Measurements from ENCODE around the gene CCDC61.

Gene CCDC61

DNA sequence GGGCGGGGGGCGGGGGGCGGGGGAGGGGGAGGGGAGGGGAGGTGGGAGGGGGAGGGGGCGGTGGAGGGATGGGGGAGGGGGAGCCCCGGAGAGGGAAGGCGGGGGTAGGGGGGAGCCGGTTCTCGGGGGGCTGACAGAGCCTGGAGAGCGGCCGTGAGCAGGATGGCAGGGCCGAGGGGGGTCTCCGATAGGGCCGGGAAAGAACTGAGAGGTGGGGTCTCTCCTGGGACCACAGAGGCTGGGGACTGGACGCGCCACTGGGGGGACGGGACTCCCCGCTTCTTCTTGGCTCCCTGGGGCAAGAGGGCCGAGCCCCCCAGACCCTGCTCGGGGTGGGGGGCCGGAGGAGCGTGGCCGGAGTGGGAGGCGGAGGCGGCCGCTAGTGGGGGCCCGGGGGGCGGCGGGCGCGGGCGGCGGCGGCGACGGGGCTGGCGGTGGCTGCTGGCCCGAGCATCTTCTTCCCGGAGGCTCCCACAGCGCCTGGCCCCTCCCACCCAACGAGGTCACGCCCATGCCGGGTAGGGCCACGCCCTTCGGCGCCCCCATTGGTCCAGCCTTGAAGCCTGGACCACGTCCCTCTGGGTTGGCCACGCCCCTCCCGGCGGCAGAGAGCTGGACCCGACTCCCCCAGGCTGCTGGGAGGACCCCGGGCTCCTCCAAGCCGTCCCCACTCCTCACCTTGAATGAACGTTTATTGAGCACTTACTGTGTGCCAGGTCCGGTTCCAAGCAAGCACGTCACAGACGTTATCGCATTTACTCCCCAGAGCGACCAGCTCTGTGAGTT, 21.5 kb upstream of the CCDC61 start, which contains the start of gene NOVA2:
TSS of gene NOVA2 (minus strand) at position 313 of the 786 bp plus-strand sequence. CDS start 514 bp downstream, outside the sequence.
- DNase-seq, result peak; percentile 89

DNA sequence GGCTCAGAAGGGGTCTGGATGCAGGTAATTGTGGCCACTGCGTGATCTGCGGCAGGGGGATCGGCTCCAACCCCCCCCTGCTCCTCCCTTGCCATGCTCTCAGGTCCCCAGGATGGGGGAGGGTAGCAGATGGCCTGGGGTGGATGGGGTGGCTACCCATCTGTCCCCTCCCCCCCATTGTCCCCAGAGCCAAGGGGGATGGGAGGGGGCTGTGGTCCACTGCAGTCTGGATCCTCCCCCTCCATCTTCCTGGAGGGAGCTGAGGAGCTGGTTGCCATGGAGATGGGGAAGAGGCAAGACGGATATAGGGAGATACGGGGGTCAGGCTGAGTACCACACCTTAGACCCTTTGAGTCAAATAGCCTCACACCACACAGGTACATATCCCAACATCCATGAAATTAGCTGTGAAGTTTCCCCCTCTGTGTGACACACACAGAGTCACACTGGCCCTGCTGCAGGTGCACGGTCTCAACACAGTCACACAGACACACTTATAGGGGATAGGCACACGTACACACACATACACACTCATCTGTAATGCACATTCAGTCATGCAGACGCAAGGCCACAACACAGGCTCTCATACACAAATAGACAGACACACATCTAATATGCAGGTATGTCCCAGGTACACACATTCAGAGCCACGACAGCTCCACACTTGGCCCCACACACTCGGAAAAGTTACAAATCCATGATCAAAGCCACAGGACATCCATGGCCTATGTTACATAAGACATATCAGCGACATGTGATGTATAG, 19.8 kb upstream of the CCDC61 start:
- DNase-seq, result no peak

GRCh38 chr19:45976178-45976577, 19.1 kb upstream of the CCDC61 start:
- no peak for DNase-seq

GRCh38 chr19:45978156-45978555, 17.1 kb upstream of the CCDC61 start:
- no peak for DNase-seq

GRCh38 chr19:45981350-45981749, 13.9 kb upstream of the CCDC61 start:
- no peak for DNase-seq

- DNase-seq, result no peak
Observed at GRCh38 chr19:45985321-45985720, 9.9 kb upstream of the CCDC61 start.

DNA sequence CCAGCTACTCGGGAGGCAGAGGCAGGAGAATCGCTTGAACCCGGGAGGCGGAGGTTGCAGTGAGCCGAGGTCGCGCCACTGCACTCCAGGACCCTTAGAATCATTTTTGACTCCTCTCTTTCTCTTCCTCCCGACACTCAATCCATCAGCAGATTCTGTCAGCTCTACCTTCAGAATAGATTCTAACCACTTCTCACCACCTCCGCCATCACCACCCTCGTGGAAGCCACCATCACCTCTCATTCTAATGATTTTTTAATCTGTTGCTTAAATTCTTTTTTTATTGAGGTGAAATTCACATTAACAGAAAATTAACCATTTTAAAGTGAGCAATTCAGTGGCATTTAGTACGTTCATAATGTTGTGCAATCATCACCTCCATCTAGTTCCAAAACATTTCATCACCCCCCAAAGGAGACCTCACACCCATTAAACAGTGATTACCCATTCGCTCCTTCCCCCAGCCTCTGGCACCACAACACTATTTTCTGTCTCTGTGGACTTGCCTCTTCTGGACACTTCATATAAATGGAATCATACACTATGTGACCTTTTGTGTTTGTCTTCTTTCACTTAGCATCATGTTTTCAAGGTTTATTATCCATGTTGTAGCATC, 5.0 kb upstream of the CCDC61 start:
- no peak for DNase-seq

DNA sequence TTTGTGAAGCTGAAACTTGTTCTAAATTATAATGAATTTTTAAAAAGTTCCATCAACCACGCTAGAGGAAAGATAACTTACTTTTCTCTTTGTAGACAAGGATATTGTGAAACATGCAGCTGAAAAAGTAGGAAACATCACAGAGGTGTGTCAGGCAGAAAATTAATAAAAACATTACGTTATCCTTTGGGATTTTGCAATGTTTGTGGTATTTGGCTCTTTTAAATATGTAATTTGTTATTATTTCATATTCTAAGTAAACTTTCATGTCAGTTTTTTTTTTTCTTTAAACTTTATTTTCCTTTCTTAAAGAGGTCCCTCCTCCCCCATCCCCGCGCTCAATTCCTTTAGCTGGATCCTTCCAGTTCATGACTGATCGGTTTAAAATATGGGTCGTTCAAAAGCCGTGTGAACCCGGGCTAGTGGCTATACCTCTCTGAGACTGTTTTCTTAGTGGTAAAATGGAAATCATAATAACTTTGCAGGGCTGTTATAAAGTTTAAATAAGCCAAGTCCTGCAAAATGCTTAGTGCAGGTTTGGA, 740 bp upstream of the CCDC61 start:
- DNase-seq, result no peak

- DNase-seq, result no peak
Observed at GRCh38 chr19:45995715-45996385, 583 bp downstream of the CCDC61 start.

GRCh38 chr19:45996933-45997332, 1.7 kb downstream of the CCDC61 start:
- no peak for DNase-seq

DNA sequence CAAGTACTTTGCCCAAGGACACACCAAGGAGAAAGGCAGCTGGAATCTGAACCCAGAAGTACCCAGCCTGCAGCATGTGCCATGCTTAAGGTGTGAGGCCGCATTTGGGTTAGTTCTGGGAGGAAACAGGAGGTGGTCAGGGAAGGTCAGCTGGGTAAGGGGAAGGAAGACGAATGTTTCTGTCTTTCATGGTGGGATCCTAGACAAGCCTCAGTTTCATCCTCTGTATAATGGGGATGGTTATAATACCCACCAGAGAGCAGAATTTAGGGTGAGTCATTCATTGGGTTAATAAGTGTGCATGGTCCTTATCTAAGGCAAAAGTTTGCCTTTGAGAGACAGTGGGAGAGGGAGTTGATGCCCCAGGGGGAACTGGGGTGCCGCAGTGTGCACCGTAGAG, 3.6 kb downstream of the CCDC61 start:
- DNase-seq, result no peak

- peak; percentile 82 for DNase-seq
Observed at GRCh38 chr19:45999653-46000121, 4.4 kb downstream of the CCDC61 start.

- peak; percentile 75 for DNase-seq
Observed at GRCh38 chr19:46000491-46001246, 5.4 kb downstream of the CCDC61 start.

- no peak for DNase-seq
Observed at GRCh38 chr19:46002678-46003275, 7.5 kb downstream of the CCDC61 start.

GRCh38 chr19:46006411-46006810, 11.1 kb downstream of the CCDC61 start:
- no peak for DNase-seq

DNA sequence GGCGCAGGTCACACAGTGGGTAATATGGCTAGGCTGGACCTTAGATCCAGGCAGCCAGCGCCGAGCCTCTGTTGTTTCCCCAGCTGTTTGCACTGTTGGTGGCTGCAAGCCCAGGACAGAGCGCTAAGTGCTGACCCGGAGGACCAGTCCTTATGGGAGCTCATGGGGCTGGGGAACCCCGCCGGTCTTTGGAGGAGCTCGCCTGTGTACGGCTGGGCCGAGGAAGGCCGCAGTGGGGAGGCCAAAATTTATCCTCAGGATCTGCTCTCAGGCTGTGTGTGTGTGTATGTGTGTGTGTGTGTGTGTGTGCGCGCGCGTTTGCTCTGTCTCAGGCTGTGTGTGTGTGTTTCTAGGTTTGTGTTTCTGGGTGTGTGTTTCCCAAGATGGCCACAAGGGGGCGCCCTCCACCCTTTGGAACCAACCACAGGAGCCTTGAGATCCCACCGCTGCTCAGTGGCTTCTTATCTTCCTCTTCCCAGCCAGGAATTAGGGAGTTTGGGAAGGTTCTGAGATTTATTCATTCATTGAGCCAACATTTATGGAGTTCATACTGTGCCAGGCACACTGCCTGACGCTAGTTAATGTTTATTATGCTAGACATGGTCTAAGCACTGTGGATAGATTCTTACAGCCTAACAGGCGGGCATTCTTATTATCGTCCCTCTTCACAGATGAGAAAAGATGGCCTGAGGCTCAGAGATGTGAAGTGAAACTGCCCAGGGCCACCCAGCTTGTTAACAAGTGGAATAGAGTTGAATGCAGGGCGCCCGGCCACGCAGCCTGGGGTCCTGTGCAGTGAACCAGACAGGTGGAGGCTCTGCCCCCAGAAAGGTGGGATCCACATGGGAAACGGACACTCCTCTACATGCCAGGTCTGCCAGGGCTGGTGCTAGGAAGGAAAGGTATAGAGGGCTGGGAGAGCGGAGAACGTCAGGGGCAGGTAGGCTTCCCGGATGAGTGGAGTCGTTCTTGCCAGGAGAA, 14.6 kb downstream of the CCDC61 start:
- peak; percentile 90 for DNase-seq

GRCh38 chr19:46014534-46014933, 19.3 kb downstream of the CCDC61 start:
- DNase-seq, result no peak

DNA sequence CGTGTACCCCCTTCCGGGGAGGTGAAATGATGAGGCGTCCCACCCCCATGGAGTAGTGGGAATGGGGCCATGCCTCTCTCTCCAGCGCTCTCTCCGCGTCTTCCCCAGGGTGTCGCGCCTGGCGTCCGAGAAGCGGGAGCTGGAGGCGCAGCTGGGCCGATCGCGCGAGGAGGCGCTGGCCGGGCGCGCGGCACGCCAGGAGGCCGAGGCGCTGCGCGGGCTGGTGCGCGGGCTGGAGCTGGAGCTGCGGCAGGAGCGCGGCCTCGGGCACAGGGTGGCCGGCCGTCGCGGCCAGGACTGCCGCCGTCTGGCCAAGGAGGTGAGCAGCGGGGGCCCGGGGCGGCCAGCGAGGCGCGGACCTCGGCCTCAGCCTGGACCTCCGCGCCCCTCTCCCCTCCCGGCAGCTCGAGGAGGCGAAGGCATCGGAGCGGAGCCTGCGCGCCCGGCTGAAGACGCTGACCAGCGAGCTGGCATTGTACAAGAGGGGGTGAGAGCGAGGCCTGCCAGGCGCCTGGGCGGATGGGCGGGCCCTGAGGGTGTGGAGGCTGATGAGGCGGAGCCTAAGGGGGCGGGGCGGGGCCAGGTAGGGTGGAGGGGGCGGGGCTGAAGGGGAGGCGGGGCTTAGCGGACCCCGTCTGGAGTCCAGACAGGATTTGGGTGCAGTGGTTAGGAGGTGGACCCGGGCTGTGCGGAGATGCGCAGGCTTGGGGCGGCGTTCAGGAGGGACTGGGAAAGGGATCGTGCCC, 19.8 kb downstream of the CCDC61 start:
- peak; percentile 89 for DNase-seq

GRCh38 chr19:46015687-46016425, 20.6 kb downstream of the CCDC61 start:
- DNase-seq, result peak; percentile 57

Data from islet precursor cell (in vitro differentiated cells).